HG03108 (cell line): ENCODE measurements around the gene SH2D6.

Experiments
- ATAC-seq: cut with Tn5 transposase; IDR thresholded peaks from one replicate; pipeline ENCODE4 v1.9.1; 2021; ENCODE audit warnings: moderate library complexity; ENCODE audit not compliant: unreplicated experiment

Gene SH2D6

GRCh38 chr2:85421260-85422071 lies 3.0 kb downstream of the SH2D6 start:
- no peak for ATAC-seq

GRCh38 chr2:85422072-85422457 lies 3.6 kb downstream of the SH2D6 start:
- no peak for ATAC-seq

- ATAC-seq = no peak
Measured at GRCh38 chr2:85423525-85423924, 5.0 kb downstream of the SH2D6 start.

GRCh38 chr2:85425588-85425987 lies 7.1 kb downstream of the SH2D6 start:
- ATAC-seq = no peak

GRCh38 chr2:85427300-85427835 lies 8.9 kb downstream of the SH2D6 start:
- no peak for ATAC-seq

GRCh38 chr2:85428343-85428881 lies 9.9 kb downstream of the SH2D6 start:
- ATAC-seq = no peak

GRCh38 chr2:85429213-85429923 lies 10.9 kb downstream of the SH2D6 start:
- ATAC-seq = no peak

- ATAC-seq = no peak
Measured at GRCh38 chr2:85429924-85430289, 11.4 kb downstream of the SH2D6 start.

GRCh38 chr2:85430752-85431569 lies 12.4 kb downstream of the SH2D6 start:
- no peak for ATAC-seq

- no peak for ATAC-seq
Measured at GRCh38 chr2:85431570-85432205, 13.2 kb downstream of the SH2D6 start.

- ATAC-seq = no peak
Measured at GRCh38 chr2:85433511-85434089, 15.1 kb downstream of the SH2D6 start.

- ATAC-seq = no peak
Measured at GRCh38 chr2:85434696-85435095, 16.2 kb downstream of the SH2D6 start.

- ATAC-seq = no peak
Measured at GRCh38 chr2:85435220-85435958, 16.9 kb downstream of the SH2D6 start.

GRCh38 chr2:85435981-85436835 lies 17.7 kb downstream of the SH2D6 start:
- ATAC-seq = no peak

GRCh38 chr2:85436836-85437487 lies 18.4 kb downstream of the SH2D6 start:
- no peak for ATAC-seq

- peak; percentile 90 for ATAC-seq
Measured at GRCh38 chr2:85437488-85438200, 19.1 kb downstream of the SH2D6 start.

GRCh38 chr2:85438201-85439024 lies 19.9 kb downstream of the SH2D6 start:
- no peak for ATAC-seq
